ENCODE measurements around the gene AOC2.

AOC2 gene

DNA sequence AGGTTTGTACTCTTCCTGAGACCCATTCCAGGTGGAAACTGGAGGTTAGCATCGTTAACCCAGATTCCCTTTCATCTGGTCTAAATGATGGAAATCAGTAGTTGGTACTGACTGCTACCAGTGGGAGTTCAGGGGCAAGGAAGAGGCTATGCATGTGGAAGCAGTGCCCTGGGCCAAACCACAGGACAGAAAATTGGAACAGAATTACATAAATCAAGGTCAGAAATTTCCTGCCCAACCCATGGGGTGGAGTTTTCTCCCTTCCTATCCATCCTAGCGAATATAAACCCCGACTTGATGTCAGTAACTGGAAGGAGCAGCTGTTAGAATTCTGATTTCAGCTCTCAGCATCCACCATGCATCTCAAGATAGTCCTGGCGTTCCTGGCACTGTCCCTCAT lies at the start of gene AOC2:
TSS of gene AOC2 (plus strand) at position 310 of the 400 bp plus-strand sequence. CDS start at position 357, 47 bp downstream.
- DNase-seq = no peak

GRCh38 chr17:42795061-42795460 lies 49.3 kb upstream of the AOC2 start:
- no peak for DNase-seq

DNA sequence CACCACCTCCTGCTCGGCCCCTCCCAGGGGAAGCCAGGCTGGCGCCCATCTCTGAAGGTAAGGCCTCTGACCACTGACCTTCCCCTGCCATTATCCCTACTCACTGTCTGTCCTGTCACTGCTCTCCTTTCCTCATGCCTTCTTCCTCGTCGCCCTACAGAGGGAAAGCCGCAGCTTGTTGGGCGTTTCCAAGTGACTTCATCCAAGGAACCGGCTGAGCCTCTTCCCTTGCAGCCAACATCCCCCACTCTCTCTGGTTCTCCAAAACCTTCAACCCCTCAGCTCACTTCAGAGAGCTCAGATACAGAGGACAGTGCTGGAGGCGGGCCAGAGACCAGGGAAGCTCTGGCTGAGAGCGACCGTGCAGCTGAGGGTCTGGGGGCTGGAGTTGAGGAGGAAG lies 48.9 kb upstream of the AOC2 start:
- no peak for DNase-seq

- DNase-seq = no peak
Measured at GRCh38 chr17:42796066-42796758, 48.2 kb upstream of the AOC2 start.

- DNase-seq = no peak
Measured at GRCh38 chr17:42797067-42798007, 47.0 kb upstream of the AOC2 start.

- no peak for DNase-seq
Measured at GRCh38 chr17:42798011-42798382, 46.4 kb upstream of the AOC2 start.

DNA sequence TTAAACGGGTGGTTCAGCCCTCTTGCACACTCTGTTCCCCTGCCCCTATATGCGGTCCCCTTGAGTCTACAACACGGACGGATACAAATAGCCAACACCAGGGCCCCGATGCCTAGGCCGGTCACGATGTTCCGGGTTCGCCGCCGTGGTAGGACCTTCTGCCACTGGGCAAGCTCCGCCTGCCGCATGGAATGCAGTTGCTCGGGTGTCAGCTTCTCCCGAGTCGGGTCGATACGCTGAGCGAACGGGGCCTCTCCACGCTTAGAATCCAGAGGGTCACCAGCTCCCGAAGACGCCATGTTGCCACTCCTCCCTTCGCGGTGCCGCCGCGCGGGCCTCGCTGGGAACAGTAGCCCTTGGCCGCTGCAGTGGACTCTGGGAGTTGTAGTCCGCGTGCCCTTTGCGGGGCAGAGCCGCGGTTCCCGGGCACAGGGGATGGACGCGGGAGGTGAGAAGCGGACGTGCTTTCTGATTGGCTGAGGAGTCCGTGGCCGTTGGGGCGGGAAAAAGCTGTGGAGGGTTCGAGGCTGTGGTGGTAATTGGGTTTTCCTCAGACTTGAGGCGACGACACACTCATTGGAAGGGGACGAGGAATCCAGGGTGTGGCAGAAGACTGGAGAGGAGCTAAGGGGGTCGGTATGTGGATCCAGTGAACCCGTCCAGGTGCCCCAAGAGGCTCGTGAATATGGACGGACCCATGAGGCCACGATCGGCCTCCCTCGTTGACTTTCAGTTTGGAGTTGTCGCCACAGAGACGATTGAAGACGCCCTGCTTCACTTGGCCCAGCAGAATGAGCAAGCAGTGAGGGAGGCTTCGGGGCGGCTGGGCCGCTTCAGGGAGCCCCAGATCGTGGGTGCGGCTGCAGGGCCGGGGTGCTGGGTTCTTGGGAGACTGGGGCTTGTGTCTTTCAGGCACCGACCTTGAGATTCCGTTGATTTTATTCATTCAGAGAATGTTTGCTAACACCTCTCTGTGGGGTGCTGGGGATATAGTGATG lies 45.7 kb upstream of the AOC2 start, which contains the start of the genes CNTD1 and COA3:
TSS of gene CNTD1 (plus strand) at position 479 of the 998 bp plus-strand sequence. CDS start at position 686, 207 bp downstream.
TSS of gene COA3 (minus strand) at position 322 of the 998 bp plus-strand sequence. CDS start at position 299, 23 bp downstream.
- DNase-seq = peak; percentile 81

GRCh38 chr17:42803074-42803883 lies 41.1 kb upstream of the AOC2 start:
- DNase-seq = no peak

DNA sequence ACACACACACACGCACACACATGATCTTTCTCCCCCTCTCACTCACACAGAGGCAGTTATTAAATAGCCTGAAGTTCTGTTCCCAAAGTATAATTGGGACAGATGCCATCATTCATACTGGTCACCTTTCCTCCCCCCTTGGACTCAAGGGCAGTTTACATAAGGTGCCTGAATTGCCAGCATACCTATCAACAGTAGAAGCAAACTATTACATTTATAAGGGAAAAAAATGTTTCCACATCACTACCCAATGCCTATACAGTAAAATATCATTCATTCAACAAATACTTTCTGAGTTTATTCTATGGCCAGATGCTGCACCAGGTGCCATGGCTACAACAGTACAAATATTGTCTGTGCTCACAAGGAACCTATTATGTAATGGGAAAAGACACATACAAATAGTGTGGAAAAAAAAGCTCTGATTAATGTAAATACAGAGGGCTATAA lies 39.4 kb upstream of the AOC2 start:
- no peak for DNase-seq

- no peak for DNase-seq
Measured at GRCh38 chr17:42806249-42806648, 38.1 kb upstream of the AOC2 start.

DNA sequence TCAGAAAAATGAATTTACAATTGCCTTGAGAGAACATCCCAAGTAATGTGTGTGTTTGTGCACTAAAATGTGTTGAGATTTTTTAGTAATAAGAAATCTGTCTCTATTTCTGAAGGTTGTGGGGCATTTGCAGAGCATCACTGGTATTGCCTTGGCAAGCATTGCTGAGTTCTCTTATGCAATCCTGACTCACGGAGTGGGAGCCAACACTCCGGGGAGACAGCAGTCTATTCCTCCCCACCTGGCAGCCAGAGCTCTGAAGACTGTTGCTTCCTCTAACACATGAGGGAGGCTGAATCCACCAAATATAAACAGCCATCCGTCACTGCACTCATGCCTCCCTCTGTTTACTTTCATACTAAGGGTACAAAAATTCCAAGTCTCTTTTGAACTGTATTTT lies 35.1 kb upstream of the AOC2 start:
- DNase-seq = no peak

DNA sequence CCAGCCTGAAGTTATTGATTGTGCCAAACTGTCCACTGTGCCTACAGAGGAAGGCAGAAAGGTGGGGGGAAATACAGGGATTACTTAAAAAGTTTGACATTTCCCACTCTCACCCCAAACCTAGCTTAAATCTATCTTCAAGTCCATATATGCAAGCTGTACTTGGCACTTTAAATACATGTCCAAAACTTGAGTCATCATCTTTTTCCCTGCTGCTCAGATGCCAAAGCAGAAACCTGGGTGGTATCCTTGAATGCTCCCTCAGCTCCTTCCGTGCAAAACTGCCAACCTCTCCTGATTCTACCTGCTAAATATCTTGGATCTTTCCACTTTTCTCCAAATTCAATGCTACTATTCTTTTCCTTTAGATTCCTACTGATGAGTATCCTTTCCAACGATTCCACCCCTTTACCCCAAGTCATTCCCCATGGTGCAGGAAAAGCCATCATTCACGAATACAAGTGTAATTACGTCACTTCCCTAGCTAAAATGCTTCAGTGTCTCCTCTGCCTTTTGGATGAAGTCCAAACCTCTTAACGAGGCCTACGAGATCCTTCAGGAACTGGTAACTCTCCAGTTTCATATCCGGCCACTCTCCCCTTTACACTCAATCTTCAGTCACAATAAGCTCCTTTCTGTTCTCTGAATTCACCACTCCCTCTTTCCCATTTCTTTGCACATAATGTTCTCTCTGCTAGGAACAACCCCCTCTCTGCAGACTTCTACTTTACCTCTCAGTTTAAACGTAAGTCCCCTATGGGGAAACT lies 29.6 kb upstream of the AOC2 start:
- no peak for DNase-seq

DNA sequence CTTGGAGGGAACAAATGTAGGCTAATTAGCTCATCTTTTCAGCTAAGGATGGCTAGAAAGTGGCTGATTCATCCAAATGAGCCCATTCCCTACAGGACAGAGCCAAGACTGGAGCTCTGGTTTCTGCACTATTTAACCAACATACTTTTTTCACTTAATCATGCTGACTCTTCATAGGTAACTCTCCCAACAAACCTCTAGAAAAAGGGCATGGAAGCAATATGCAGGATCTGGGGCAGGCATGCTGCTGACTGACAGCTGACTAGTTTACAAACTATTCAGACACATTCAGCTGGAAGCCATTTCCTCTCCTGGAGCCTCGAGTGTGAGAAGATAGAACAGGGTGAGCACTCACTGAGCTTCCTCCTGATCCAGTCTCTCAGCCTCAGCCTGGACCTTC lies 26.5 kb upstream of the AOC2 start:
- no peak for DNase-seq

DNA sequence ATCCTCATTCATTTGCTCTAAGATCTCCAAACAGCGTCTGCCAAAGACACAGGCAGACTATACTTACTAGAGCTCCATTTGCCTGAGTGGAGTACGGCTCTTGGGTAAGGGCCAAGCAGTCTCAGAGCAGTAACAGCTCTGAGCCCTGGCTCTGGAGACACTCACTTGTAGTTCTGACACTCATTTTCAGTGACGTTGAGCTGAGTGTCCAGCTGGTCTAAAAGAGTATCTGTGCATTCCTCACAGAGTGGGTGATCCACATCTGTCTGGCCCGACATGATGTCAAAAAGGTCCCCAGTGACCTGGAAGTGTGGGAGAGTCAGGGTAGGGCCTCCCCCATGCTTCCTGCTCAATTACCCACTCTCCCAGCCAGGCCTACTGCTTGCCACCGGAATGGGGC lies 26.0 kb upstream of the AOC2 start:
- no peak for DNase-seq

DNA sequence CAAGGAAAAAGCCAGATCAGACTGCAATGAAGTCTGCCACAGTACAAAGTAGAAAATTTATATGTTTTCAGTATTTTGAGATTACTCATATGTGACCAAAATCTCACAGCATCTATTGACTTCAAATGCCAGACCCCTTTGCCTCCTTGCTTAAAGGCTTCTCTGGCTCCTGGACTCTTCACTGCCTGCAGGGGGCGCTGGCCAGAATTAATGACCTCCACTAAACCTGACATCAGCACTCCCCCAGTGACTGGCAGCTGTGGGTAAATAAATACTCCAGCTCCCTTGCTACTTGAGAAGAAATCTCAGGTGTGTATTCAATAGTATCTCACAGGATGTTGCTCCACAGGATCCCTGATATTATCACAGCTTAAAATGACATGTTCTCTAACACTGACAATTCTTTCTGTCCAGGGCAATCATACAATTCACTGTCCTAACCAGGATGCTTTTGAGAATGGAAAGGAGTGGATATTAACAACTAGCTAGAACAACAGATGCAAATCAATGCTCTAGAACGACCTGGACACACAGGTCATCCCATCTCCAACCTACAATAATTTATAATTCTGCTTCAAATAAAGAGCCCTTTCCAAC lies 24.3 kb upstream of the AOC2 start:
- DNase-seq = peak; percentile 67

DNA sequence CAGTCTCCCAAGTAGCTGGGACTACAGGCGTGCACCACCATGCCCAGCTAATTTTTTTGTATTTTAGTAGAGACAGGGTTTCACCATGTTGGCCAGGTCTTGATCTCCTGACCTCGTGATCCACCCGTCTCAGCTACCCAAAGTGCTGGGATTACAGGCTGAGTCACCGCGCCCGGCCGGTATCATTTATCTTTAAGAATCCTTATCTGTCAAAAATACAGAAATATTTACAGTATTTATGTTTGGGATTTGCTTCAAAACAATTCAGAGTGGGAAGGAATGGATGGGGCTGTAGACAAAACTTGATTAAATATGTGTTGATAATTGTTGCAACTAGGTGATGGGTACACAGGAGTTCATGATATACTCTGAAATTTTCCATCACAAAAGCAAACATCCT lies 23.2 kb upstream of the AOC2 start:
- DNase-seq = no peak

DNA sequence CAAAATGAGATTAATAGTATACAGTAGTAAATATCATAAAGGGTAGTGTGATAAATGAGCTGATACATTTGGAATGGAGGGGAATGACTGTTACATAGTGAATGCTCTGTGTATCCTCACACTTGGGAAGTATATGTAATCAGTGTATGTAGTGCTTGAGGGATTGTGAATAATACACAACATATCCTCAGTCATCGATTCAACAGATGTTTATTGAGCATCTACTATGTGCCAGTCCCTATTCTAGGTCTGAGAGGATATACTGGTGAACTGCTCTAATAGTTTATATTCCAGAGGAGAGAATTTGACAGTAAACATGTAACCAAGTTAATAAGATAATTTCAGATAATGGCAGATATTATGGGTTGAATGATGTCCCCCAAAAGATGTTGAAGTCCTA lies 16.9 kb upstream of the AOC2 start:
- DNase-seq = no peak

GRCh38 chr17:42830971-42831370 lies 13.4 kb upstream of the AOC2 start:
- no peak for DNase-seq

DNA sequence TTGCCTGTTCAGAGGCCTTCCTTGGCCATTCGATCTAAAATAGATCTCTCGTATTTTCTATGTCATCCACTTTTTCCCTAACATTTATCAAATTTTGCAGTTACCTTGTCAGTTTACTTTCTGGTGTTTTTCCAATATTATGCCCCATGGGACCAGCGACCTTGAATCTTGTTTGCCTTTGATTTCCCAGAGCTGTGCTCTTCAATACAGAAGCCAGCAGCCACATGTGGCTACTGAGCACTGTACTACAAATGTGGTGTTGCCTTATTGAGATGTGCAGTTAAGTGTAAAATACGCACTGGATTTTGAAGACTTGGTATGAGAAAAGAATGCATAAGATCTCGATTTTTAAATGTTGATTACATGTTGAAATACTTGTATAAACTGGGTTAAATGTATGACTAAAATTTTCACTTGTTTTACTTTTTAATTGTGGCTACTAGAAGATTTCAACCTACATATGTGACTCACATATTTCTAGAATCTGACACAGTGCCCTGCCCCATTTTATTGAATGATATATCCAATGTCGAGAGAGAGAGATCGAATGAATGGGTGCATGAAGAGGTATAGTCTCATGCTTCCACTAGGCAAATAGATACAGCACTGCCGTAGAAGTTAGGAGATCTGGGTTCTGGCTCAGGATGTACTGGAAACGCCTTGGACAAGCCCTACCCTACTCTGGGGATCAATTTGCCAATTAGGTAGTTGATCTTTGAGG lies 12.0 kb upstream of the AOC2 start:
- no peak for DNase-seq

All from CD4-positive, alpha-beta T cell treated with Interleukin-17A for 4 hours (primary cell).